ENCODE data around the gene LRRC15. TPM values are rescaled to one million over a fixed set of nuclear protein-coding genes. Genes with fewer than 3 reads are reported as not detected.

Gene LRRC15
- total RNA-seq (2014; rRNA removed; shearing (Covaris generic)) (not detected in 2 replicates), total RNA-seq (2022) (not detected in 2 replicates), Bru-seq, nascent RNA (not detected), BruChase-seq, experiment 1, labeled RNA remaining after a 6-hour chase (not detected), BruChase-seq, experiment 2, labeled RNA remaining after a 2-hour chase (not detected)
- long read RNA-seq: 0 reads

DNA sequence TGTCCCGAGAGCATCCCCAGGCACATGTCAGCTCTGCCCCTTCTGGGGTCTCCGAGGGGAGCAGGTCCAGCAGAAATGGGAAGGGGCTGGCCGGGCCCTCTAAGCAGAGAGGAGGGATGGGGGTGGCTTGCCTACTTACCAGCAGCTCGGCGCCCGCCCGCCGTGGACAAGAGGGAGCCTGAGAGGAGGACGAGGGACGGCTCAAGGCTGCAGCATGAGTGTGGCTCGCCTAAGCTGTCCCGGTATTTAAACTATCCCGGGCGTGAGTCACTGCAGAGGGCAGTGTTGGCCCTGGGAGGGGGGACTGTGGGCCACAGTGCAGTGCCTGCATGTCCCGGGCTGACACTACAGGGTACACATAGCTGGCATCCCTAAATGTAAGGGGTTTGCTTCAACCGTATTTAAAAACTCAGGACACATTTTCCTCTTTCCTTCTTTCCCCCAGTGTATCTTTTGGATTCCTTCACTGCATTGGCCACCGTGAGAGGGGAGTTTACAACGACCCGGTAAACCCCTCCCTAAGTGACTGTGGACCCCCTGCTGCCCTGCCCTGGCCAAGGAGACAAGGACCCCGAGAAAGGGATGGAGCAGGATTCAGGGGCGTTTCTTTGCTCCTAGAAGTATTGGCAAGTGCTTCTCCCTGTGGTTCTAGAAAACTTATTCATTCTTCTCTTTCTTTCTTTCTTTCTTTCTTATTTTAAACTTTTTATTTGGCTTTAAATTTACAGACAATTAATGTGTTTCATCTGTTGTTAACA lies at the start of gene LRRC15:
Gene LRRC15, minus strand, starts transcription at position 222 of the 758 bp plus-strand sequence. CDS start 8,700 bp downstream, outside the sequence.
- CTCF ChIA-PET (ENCODE audit: unreplicated experiment): no interaction called here
- Histone ChIP-seq H3K4me2 (ENCODE audit: low read length) (no peak within 1 kb of the TSS), H3K9me3 (ENCODE audit: low read length) (no peaks in the 10 kb centered on the region), H4K20me1 (ENCODE audit: insufficient read depth, low read length) (no peaks in the 10 kb centered on the region), H3K4me1 (ENCODE audit: insufficient read depth, low read length, poor library complexity, severe bottlenecking) (peaks cover 14% of the 10 kb centered on the region), H3K27ac (ENCODE audit: low read depth, low read length, poor library complexity, severe bottlenecking) (no peak within 1 kb of the TSS), H2AFZ (ENCODE audit: low read length) (no peak within 1 kb of the TSS), H3K4me3 (ENCODE audit: low read depth, low read length, poor library complexity, severe bottlenecking) (no peak within 1 kb of the TSS), H3K79me2 (ENCODE audit: insufficient read depth, low read depth, low read length) (no peaks in the 10 kb centered on the region), H3K9me2 (ENCODE audit: insufficient read depth, low read length) (no peaks in the 10 kb centered on the region), H3K36me3 (ENCODE audit: insufficient read depth, low read length) (no peaks in the 10 kb centered on the region)
- POLR2A ChIA-PET: no interaction called here
- no TSS peak for BruUV-seq (replicated peaks)
- intact Hi-C loops (cut with micrococcal nuclease; ENCODE audit: unreplicated experiment): no loop called here
- DNase-seq (ENCODE audit: low spot score): no peak
- TF ChIP-seq EZH2phosphoT487 (IDR thresholded peaks at IDR 0.05; ENCODE audit: borderline replicate concordance, low read depth, low read length): no peak
- TF ChIP-seq, protein P1, sequence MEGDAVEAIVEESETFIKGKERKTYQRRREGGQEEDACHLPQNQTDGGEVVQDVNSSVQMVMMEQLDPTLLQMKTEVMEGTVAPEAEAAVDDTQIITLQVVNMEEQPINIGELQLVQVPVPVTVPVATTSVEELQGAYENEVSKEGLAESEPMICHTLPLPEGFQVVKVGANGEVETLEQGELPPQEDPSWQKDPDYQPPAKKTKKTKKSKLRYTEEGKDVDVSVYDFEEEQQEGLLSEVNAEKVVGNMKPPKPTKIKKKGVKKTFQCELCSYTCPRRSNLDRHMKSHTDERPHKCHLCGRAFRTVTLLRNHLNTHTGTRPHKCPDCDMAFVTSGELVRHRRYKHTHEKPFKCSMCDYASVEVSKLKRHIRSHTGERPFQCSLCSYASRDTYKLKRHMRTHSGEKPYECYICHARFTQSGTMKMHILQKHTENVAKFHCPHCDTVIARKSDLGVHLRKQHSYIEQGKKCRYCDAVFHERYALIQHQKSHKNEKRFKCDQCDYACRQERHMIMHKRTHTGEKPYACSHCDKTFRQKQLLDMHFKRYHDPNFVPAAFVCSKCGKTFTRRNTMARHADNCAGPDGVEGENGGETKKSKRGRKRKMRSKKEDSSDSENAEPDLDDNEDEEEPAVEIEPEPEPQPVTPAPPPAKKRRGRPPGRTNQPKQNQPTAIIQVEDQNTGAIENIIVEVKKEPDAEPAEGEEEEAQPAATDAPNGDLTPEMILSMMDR (conservative IDR thresholded peaks at IDR 0.05; ENCODE audit: low read length): no peak

DNA sequence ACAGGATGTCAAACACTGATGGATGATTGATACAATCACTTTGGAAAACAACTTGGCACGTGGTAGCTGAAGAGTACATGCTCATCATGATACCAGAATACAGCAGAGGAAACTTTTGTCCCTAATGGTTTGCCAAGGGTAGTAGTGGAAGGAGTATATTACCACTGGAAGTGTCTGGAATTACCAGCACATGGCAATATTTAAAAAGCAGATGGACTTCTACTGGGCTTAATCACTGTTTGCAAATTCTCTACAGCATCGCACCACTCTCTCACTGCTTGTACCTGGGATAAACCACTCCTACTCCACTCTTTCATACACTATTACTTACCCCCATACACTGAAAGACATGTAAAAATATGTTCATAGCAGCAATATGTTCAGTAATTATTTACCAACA lies 49.1 kb upstream of the LRRC15 start:
- Histone ChIP-seq H3K36me3 (ENCODE audit: insufficient read depth, low read length) (peaks cover 34% of the 10 kb centered on the region; the same call in 1 of the 2 replicates), H3K4me1 (ENCODE audit: insufficient read depth, low read length, poor library complexity, severe bottlenecking) (no peaks in the 10 kb centered on the region), H2AFZ (ENCODE audit: low read length) (no peak overlapping the region), H3K4me2 (ENCODE audit: low read length) (no peak overlapping the region), H4K20me1 (ENCODE audit: insufficient read depth, low read length) (no peaks in the 10 kb centered on the region), H3K27ac (ENCODE audit: low read depth, low read length, poor library complexity, severe bottlenecking) (no peak overlapping the region), H3K79me2 (ENCODE audit: insufficient read depth, low read depth, low read length) (no peaks in the 10 kb centered on the region), H3K9me2 (ENCODE audit: insufficient read depth, low read length) (no peaks in the 10 kb centered on the region), H3K4me3 (ENCODE audit: low read depth, low read length, poor library complexity, severe bottlenecking) (no peak overlapping the region), H3K9me3 (ENCODE audit: low read length) (no peaks in the 10 kb centered on the region)
- no peak for DNase-seq (ENCODE audit: low spot score)
- ChIA-PET POLR2A (no interaction called here), CTCF (ENCODE audit: unreplicated experiment) (no interaction called here)
- TF ChIP-seq, protein P1 (conservative IDR thresholded peaks at IDR 0.05; ENCODE audit: low read length): no peak
- no peak for TF ChIP-seq EZH2phosphoT487 (IDR thresholded peaks at IDR 0.05; ENCODE audit: borderline replicate concordance, low read depth, low read length)
- BruUV-seq (replicated peaks): no TSS peak
- intact Hi-C loops (cut with micrococcal nuclease; ENCODE audit: unreplicated experiment): no loop called here

DNA sequence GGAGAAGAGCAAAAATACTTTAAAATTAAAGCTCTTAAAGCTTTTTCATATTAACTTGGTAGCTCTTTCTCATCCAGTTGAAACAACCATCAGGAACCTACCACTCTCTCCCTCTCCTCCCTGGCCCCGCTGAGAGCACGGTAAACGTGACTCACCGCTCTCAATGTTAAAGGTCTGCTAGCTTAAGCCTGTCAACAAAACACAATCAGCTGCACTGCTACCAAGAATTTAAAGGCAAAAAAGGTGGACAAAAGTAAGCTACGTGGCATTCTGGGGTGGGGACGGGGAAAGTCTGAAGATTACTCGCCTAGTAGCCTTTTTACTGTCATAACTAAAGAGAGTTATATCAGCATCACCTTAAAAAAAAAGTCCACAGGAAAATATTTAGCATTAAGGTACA lies 37.9 kb upstream of the LRRC15 start:
- Histone ChIP-seq H2AFZ (ENCODE audit: low read length) (no peak overlapping the region), H3K27ac (ENCODE audit: low read depth, low read length, poor library complexity, severe bottlenecking) (no peak overlapping the region), H3K4me3 (ENCODE audit: low read depth, low read length, poor library complexity, severe bottlenecking) (no peak overlapping the region), H3K4me1 (ENCODE audit: insufficient read depth, low read length, poor library complexity, severe bottlenecking) (no peaks in the 10 kb centered on the region), H3K4me2 (ENCODE audit: low read length) (no peak overlapping the region), H3K36me3 (ENCODE audit: insufficient read depth, low read length) (peaks cover 24% of the 10 kb centered on the region; the same call in 1 of the 2 replicates), H3K9me2 (ENCODE audit: insufficient read depth, low read length) (no peaks in the 10 kb centered on the region), H3K9me3 (ENCODE audit: low read length) (no peaks in the 10 kb centered on the region), H4K20me1 (ENCODE audit: insufficient read depth, low read length) (no peaks in the 10 kb centered on the region), H3K79me2 (ENCODE audit: insufficient read depth, low read depth, low read length) (no peaks in the 10 kb centered on the region)
- ChIA-PET POLR2A (interaction anchor here (0.7 kb wide), 1 partner anchor 15 kb away, joined by 3 read pairs; no protein-coding TSS in a partner anchor), CTCF (ENCODE audit: unreplicated experiment) (no interaction called here)
- no peak for TF ChIP-seq EZH2phosphoT487 (IDR thresholded peaks at IDR 0.05; ENCODE audit: borderline replicate concordance, low read depth, low read length)
- TF ChIP-seq, protein P1 (conservative IDR thresholded peaks at IDR 0.05; ENCODE audit: low read length): no peak
- no TSS peak for BruUV-seq (replicated peaks)
- DNase-seq (ENCODE audit: low spot score): no peak
- intact Hi-C loops (cut with micrococcal nuclease; ENCODE audit: unreplicated experiment): no loop called here
